Body of pancreas (tissue), 4 donors: ENCODE measurements around the gene PPP2R2B.

Source experiments
- POLR2A ChIP-seq, 3 donors: fragments of 450-650 bp; IDR thresholded peaks; one replicate each; pipeline ENCODE4 v1.6.1; 2016; ENCODE audit warnings: antibody characterized with exemption in 3 of 3, mild to moderate bottlenecking in 2 of 3
- TF ChIP-seq, protein P1 (sequence below), 7 experiments: fragments of 450-650 bp in 4 of 7; fragments of 200-600 bp in 3 of 7; sonication (generic) in 3 of 7; IDR thresholded peaks; one replicate each; pipeline ENCODE4 v1.5.1; 2016 to 2019; ENCODE audit warnings: antibody characterized with exemption in 7 of 7

DNA sequence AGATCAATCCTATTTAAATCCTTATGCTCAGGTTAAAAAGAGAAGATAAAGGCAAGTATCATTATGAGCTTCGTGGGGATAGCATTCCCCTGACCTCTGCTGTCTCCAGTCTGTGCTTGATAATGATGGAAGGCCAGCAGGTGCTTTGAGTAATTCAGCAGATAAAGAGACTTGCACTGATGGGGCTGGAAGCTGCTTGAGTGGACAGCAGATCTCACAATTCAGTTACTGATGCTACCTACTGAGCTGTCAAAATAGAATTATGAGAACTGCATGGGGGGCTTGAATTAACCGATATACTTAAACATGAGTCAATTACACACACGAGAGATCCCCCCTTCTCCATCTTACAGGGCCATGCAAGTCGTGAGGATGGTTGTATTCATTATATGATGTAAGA lies 254.9 kb downstream of the PPP2R2B start:
- TF ChIP-seq, protein P1, sequence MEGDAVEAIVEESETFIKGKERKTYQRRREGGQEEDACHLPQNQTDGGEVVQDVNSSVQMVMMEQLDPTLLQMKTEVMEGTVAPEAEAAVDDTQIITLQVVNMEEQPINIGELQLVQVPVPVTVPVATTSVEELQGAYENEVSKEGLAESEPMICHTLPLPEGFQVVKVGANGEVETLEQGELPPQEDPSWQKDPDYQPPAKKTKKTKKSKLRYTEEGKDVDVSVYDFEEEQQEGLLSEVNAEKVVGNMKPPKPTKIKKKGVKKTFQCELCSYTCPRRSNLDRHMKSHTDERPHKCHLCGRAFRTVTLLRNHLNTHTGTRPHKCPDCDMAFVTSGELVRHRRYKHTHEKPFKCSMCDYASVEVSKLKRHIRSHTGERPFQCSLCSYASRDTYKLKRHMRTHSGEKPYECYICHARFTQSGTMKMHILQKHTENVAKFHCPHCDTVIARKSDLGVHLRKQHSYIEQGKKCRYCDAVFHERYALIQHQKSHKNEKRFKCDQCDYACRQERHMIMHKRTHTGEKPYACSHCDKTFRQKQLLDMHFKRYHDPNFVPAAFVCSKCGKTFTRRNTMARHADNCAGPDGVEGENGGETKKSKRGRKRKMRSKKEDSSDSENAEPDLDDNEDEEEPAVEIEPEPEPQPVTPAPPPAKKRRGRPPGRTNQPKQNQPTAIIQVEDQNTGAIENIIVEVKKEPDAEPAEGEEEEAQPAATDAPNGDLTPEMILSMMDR (IDR thresholded peaks at IDR 0.05) = no peak
- TF ChIP-seq POLR2A (IDR thresholded peaks at IDR 0.05) = no peak
